ENCODE results near the gene PADI6.

PADI6 gene

DNA sequence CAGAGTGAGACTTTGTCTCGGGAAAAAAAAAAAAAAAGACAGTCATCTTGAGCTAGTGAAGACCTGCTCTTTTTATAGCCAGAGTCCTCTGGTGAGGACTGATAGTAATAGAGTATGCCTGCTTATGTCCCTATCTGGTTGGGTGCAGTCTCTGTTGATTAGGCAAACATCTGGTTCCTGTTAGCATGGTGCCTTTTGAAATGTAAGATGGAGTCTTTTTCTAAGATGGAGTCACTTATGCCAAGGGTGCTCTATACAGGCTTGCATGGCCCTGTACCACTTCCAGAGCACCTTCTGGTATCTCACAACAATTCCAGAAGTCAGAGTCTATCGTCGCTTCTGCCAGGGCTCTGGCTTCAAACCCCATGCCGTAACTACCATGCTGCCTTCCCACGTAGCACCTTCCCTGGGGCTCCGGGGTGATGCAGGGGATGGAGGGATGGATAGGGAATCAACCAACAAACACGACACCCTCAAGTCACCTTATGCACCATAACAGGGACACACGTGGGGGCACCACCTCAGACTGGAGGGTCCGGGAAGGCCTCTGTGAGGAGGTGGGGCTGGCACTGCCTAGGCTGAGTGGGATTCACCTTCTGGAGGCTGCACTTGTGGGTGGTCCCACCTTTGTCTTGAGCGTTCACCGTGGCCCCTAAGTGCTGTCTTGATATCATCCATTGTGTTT is 11.6 kb upstream of the PADI6 start:
- H3K4me2 ChIP-seq (ENCODE audit: insufficient read depth, low read length), result no peak overlapping the region
- H3K9ac ChIP-seq (ENCODE audit: low read depth, low read length), result no peak overlapping the region
- ATAC-seq (ENCODE audit: insufficient read depth, low read depth), result no peak
- TF ChIP-seq, protein P1, sequence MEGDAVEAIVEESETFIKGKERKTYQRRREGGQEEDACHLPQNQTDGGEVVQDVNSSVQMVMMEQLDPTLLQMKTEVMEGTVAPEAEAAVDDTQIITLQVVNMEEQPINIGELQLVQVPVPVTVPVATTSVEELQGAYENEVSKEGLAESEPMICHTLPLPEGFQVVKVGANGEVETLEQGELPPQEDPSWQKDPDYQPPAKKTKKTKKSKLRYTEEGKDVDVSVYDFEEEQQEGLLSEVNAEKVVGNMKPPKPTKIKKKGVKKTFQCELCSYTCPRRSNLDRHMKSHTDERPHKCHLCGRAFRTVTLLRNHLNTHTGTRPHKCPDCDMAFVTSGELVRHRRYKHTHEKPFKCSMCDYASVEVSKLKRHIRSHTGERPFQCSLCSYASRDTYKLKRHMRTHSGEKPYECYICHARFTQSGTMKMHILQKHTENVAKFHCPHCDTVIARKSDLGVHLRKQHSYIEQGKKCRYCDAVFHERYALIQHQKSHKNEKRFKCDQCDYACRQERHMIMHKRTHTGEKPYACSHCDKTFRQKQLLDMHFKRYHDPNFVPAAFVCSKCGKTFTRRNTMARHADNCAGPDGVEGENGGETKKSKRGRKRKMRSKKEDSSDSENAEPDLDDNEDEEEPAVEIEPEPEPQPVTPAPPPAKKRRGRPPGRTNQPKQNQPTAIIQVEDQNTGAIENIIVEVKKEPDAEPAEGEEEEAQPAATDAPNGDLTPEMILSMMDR (IDR thresholded peaks at IDR 0.05; ENCODE audit: borderline replicate concordance, extremely low read depth, low read length, poor library complexity, severe bottlenecking), result no peak
- no peak for TF ChIP-seq EZH2 (IDR thresholded peaks at IDR 0.05; ENCODE audit: borderline replicate concordance, low read depth, low read length, severe bottlenecking)
- H3K79me2 ChIP-seq (ENCODE audit: insufficient read depth, low read length), result no peaks in the 10 kb centered on the region
- H3K4me3 ChIP-seq (ENCODE audit: low read depth in 1 of 2, low read length in 2 of 2), result no peak overlapping the region
- no peak for DNase-seq
- no peaks in the 10 kb centered on the region for H3K27me3 ChIP-seq (ENCODE audit: insufficient read depth, low read length, poor library complexity)
- H3K36me3 ChIP-seq (ENCODE audit: insufficient read depth, low read length), result no peaks in the 10 kb centered on the region
- no peaks in the 10 kb centered on the region for H4K20me1 ChIP-seq (ENCODE audit: insufficient read depth, low read length)
- no peak overlapping the region for H3K27ac ChIP-seq (ENCODE audit: low read length)
- H2AFZ ChIP-seq (ENCODE audit: low read depth, low read length), result no peak overlapping the region
- no peaks in the 10 kb centered on the region for H3K9me3 ChIP-seq (ENCODE audit: insufficient read depth, low read length, severe bottlenecking)
- no peaks in the 10 kb centered on the region for H3K4me1 ChIP-seq (ENCODE audit: insufficient read depth, low read length)

DNA sequence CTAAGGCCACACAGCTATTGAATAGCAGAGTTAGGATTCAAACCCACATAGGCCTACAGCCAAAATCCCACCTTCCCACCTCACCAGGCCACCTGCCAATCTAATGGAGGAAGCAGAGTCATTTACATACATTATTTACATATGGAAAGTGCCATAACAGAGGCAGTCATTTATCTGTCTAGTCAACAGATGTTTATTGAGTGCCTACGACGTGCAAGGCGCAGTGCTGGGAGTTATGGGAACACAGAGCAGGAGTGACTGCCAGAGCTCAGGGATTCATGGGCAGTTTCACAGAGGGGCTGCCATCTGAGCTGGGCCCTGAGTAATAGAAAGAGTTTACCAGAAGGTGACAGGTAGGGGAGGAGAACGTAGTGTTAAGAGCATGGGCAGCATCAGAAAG is 10.3 kb upstream of the PADI6 start:
- H2AFZ ChIP-seq (ENCODE audit: low read depth, low read length), result no peak overlapping the region
- no peaks in the 10 kb centered on the region for H3K36me3 ChIP-seq (ENCODE audit: insufficient read depth, low read length)
- H3K4me2 ChIP-seq (ENCODE audit: insufficient read depth, low read length), result no peak overlapping the region
- TF ChIP-seq, protein P1 (IDR thresholded peaks at IDR 0.05; ENCODE audit: borderline replicate concordance, extremely low read depth, low read length, poor library complexity, severe bottlenecking), result no peak
- TF ChIP-seq EZH2 (IDR thresholded peaks at IDR 0.05; ENCODE audit: borderline replicate concordance, low read depth, low read length, severe bottlenecking), result no peak
- H3K4me1 ChIP-seq (ENCODE audit: insufficient read depth, low read length), result no peaks in the 10 kb centered on the region
- H3K27me3 ChIP-seq (ENCODE audit: insufficient read depth, low read length, poor library complexity), result no peaks in the 10 kb centered on the region
- H3K27ac ChIP-seq (ENCODE audit: low read length), result no peak overlapping the region
- H4K20me1 ChIP-seq (ENCODE audit: insufficient read depth, low read length), result no peaks in the 10 kb centered on the region
- ATAC-seq (ENCODE audit: insufficient read depth, low read depth) (no peak), DNase-seq (no peak)
- no peak overlapping the region for H3K4me3 ChIP-seq (ENCODE audit: low read depth in 1 of 2, low read length in 2 of 2)
- H3K79me2 ChIP-seq (ENCODE audit: insufficient read depth, low read length), result no peaks in the 10 kb centered on the region
- no peaks in the 10 kb centered on the region for H3K9me3 ChIP-seq (ENCODE audit: insufficient read depth, low read length, severe bottlenecking)
- no peak overlapping the region for H3K9ac ChIP-seq (ENCODE audit: low read depth, low read length)

DNA sequence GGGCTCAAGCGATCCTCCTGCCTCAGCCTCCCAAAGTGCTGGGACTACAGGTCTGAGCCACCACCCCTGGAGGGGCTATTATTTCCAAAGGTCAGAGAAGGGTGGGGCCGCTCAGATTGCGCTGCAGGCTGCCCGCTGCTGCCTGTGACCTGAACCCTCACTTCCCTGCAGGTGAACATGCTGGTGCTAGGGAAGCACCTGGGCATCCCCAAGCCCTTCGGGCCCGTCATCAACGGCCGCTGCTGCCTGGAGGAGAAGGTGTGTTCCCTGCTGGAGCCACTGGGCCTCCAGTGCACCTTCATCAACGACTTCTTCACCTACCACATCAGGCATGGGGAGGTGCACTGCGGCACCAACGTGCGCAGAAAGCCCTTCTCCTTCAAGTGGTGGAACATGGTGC is 8.6 kb upstream of the PADI6 start:
- Histone ChIP-seq H3K27me3 (ENCODE audit: insufficient read depth, low read length, poor library complexity) (no peaks in the 10 kb centered on the region), H3K9me3 (ENCODE audit: insufficient read depth, low read length, severe bottlenecking) (no peaks in the 10 kb centered on the region), H4K20me1 (ENCODE audit: insufficient read depth, low read length) (no peaks in the 10 kb centered on the region), H2AFZ (ENCODE audit: low read depth, low read length) (no peak overlapping the region), H3K4me3 (ENCODE audit: low read depth in 1 of 2, low read length in 2 of 2) (no peak overlapping the region), H3K4me2 (ENCODE audit: insufficient read depth, low read length) (no peak overlapping the region), H3K27ac (ENCODE audit: low read length) (no peak overlapping the region), H3K4me1 (ENCODE audit: insufficient read depth, low read length) (no peaks in the 10 kb centered on the region), H3K79me2 (ENCODE audit: insufficient read depth, low read length) (no peaks in the 10 kb centered on the region), H3K36me3 (ENCODE audit: insufficient read depth, low read length) (no peaks in the 10 kb centered on the region), H3K9ac (ENCODE audit: low read depth, low read length) (no peak overlapping the region)
- DNase-seq, result no peak
- TF ChIP-seq EZH2 (IDR thresholded peaks at IDR 0.05; ENCODE audit: borderline replicate concordance, low read depth, low read length, severe bottlenecking), result no peak
- TF ChIP-seq, protein P1 (IDR thresholded peaks at IDR 0.05; ENCODE audit: borderline replicate concordance, extremely low read depth, low read length, poor library complexity, severe bottlenecking), result no peak
- ATAC-seq (ENCODE audit: insufficient read depth, low read depth), result no peak
